Panc1 (cell line): ENCODE measurements around the gene PNLIPRP2. TPM values are rescaled to one million over a fixed set of nuclear protein-coding genes. Genes with fewer than 3 reads are reported as not detected.

Experiments
- ATAC-seq: fragments of 200-7000 bp; cut with Tn5 transposase; 2 replicates; pipeline ENCODE4 v1.9.1; 2020; ENCODE audit warnings: mild to moderate bottlenecking, moderate library complexity
- BruUV-seq: library from RNA; stranded (reverse); fragments of 400-500 nt; replicated peaks from 2 replicates; lab custom pipeline; 2021; lab: Mats Ljungman, UMichigan
- CTCF ChIA-PET: fragments of 300-600 bp; sonication (Branson Sonifier 250); formaldehyde crosslinking; loops from one replicate; lab custom pipeline; 2022; ENCODE audit warnings: antibody characterized with exemption; lab: Charles Lee
- POLR2A ChIA-PET: fragments of 300-600 bp; sonication (Branson Sonifier 250); formaldehyde crosslinking; loops from one replicate; lab custom pipeline; 2022; ENCODE audit warnings: antibody characterized with exemption; lab: Charles Lee
- DNase-seq: peaks from one replicate; pipeline ENCODE4 v3.0.0-alpha.2; 2010; ENCODE audit warnings: low read depth, low spot score
- H3K27ac ChIP-seq: 2 replicates; pipeline ENCODE4 v1.5.1; 2011; ENCODE audit warnings: mild to moderate bottlenecking, low read length, inconsistent platforms
- H3K27me3 ChIP-seq: fragments of 200-500 bp; sonication (Bioruptor generic); 2 replicates; pipeline ENCODE4 v1.6.0; 2014; ENCODE audit warnings: low read length, inconsistent platforms; ENCODE audit not compliant: control insufficient read depth, insufficient read depth
- H3K36me3 ChIP-seq: fragments of 200-500 bp; sonication (Bioruptor generic); 2 replicates; pipeline ENCODE4 v1.5.1; 2014; ENCODE audit warnings: inconsistent platforms, mild to moderate bottlenecking, low read length, moderate library complexity; ENCODE audit not compliant: control insufficient read depth, insufficient read depth
- H3K4me1 ChIP-seq: 2 replicates; pipeline ENCODE4 v1.5.1; 2011; ENCODE audit warnings: inconsistent platforms, mild to moderate bottlenecking, low read length, moderate library complexity; ENCODE audit not compliant: control insufficient read depth, insufficient read depth
- H3K4me3 ChIP-seq, 2 experiments: 2 replicates each; pipeline ENCODE4 v1.5.1; 2011 to 2012; ENCODE audit warnings: low read depth in 2 of 2, low read length in 2 of 2, mild to moderate bottlenecking in 2 of 2, inconsistent platforms in 1 of 2, moderate library complexity in 1 of 2
- H3K9me3 ChIP-seq: fragments of 200-500 bp; sonication (Bioruptor generic); 2 replicates; pipeline ENCODE4 v1.5.1; 2014; ENCODE audit warnings: low read depth, mild to moderate bottlenecking, inconsistent platforms, low read length, moderate library complexity; ENCODE audit not compliant: control insufficient read depth, insufficient read depth
- CTCF ChIP-seq: fragments of 450-650 bp; IDR thresholded peaks from 2 replicates; pipeline ENCODE4 v1.5.1; 2017; ENCODE audit warnings: mild to moderate bottlenecking
- POLR2AphosphoS5 ChIP-seq: IDR thresholded peaks from 2 replicates; pipeline ENCODE4 v1.6.1; 2012; ENCODE audit warnings: mild to moderate bottlenecking, low read depth, low read length, moderate library complexity
- REST ChIP-seq, 2 experiments: IDR thresholded peaks; 2 replicates each; pipeline ENCODE4 v1.6.1; 2011 to 2012; ENCODE audit warnings: low read depth in 2 of 2, control low read depth in 1 of 2, low read length in 1 of 2, mild to moderate bottlenecking in 1 of 2, moderate library complexity in 1 of 2; ENCODE audit not compliant: insufficient read depth in 1 of 2
- SIN3A ChIP-seq: IDR thresholded peaks from 2 replicates; pipeline ENCODE4 v1.6.1; 2012; ENCODE audit warnings: low read depth, mild to moderate bottlenecking, low read length, moderate library complexity, borderline replicate concordance; ENCODE audit not compliant: insufficient read depth
- TCF7L2 ChIP-seq: IDR thresholded peaks from 2 replicates; pipeline ENCODE4 v1.6.1; 2011; ENCODE audit warnings: mild to moderate bottlenecking, low read depth, low read length, inconsistent platforms
- in situ Hi-C: cut with HindIII; loops from 2 replicates; pipeline ENCODE4 v1.10.0; 2016; ENCODE audit warnings: low sequenced_read_pairs, low pct_unique_long_range_greater_than_20kb
- intact Hi-C: fragments of 100-400 bp; cut with micrococcal nuclease; formaldehyde crosslinking; loops from one replicate; pipeline ENCODE4 v1.10.0; 2022; ENCODE audit not compliant: unreplicated experiment
- total RNA-seq: library from RNA; stranded (reverse); gene quantifications from one replicate; pipeline ENCODE4 v1.2.1, GENCODE V29; 2021; ENCODE audit not compliant: unreplicated experiment

PNLIPRP2 gene
- total RNA-seq, 1 experiment from 2014 or later = 0.72 TPM

GRCh38 chr10:116653885-116654284 lies 33.1 kb downstream of the PNLIPRP2 start:
- H3K36me3 ChIP-seq = no peaks in the 10 kb centered on the region
- no peaks in the 10 kb centered on the region for H3K9me3 ChIP-seq
- H3K4me3 ChIP-seq = no peak overlapping the region
- H3K27me3 ChIP-seq = 0 out of 2 replicates have a peak, but pooled peaks cover 9% of the 10 kb centered on the region
- intact Hi-C loops (no loop called here), in situ Hi-C loops (no loop called here)
- H3K27ac ChIP-seq = no peak overlapping the region
- ATAC-seq (no peak), DNase-seq (no peak)
- ChIA-PET CTCF (no interaction called here), POLR2A (no interaction called here)
- no peaks in the 10 kb centered on the region for H3K4me1 ChIP-seq
- BruUV-seq = no TSS peak
- TF ChIP-seq REST (IDR thresholded peaks at IDR 0.05; ENCODE audit: insufficient read depth in 1 of 2, low read depth in 2 of 2, low read length in 1 of 2) (no peak), POLR2AphosphoS5 (no peak), TCF7L2 (no peak), CTCF (no peak), SIN3A (no peak)

- TF ChIP-seq CTCF (peak; percentile 33; the same call in 1 of the 2 replicates), POLR2AphosphoS5 (no peak)
- Histone ChIP-seq H3K36me3 (no peaks in the 10 kb centered on the region), H3K9me3 (no peaks in the 10 kb centered on the region), H3K27ac (no peak overlapping the region), H3K27me3 (0 out of 2 replicates have a peak, but pooled peaks cover 9% of the 10 kb centered on the region), H3K4me3 (no peak overlapping the region), H3K4me1 (no peaks in the 10 kb centered on the region)
- intact Hi-C loops = no loop called here
- in situ Hi-C loops = no loop called here
- ChIA-PET POLR2A (no interaction called here), CTCF (interaction anchor here (0.7 kb wide), 1 partner anchor 151 kb away, joined by 4 read pairs; no protein-coding TSS in a partner anchor)
- ATAC-seq (peak; percentile 53), DNase-seq (no peak)
- no TSS peak for BruUV-seq
Observed at GRCh38 chr10:116654816-116655215, 34.1 kb downstream of the PNLIPRP2 start.
